A549 (cell line): Measurements from ENCODE around the gene TRAF3IP1. TPM values are rescaled to one million over a fixed set of nuclear protein-coding genes. Genes with fewer than 3 reads are reported as not detected.

Experiments used
- ATAC-seq, 2 experiments: fragments of 200-7000 bp in 1 of 2; fragments of >200 bp in 1 of 2; cut with Nextera tagmentation in 1 of 2; cut with Tn5 transposase in 1 of 2; 3 replicates each; pipeline versions ENCODE4 v1.8.0 to v1.9.1; 2018 to 2020; ENCODE audit warnings: mild to moderate bottlenecking in 1 of 2, moderate library complexity in 1 of 2
- CTCF ChIA-PET: fragments of 300-600 bp; sonication (Branson Sonifier 250); formaldehyde crosslinking; extraction: SDS; loops from one replicate; lab custom pipeline; 2021; ENCODE audit warnings: antibody characterized with exemption, inconsistent platforms; lab: Yijun Ruan, JAX
- POLR2A ChIA-PET: fragments of 350-600 bp; formaldehyde crosslinking; extraction: SDS; loops from one replicate; lab custom pipeline; 2021; ENCODE audit warnings: antibody characterized with exemption, inconsistent platforms; lab: Yijun Ruan, JAX
- DNase-seq, 2 experiments: peaks; one replicate each; pipeline versions ENCODE4 v3.0.0 to v3.0.0-alpha.2; 2011 to 2016; ENCODE audit warnings: low read depth in 1 of 2, low spot score in 1 of 2
- FAIRE-seq: peaks from 2 replicates; lab custom pipeline; 2011; peaks lifted over from hg19 to GRCh38; lab: Jason Lieb, UNC
- H3K27ac ChIP-seq, 2 experiments: fragments of >200 bp; sonication (Bioruptor Twin); formaldehyde crosslinking; 3 replicates each; pipeline ENCODE4 v1.5.1; 2016 to 2017
- H3K4me1 ChIP-seq: fragments of >200 bp; sonication (Bioruptor Twin); formaldehyde crosslinking; 3 replicates; pipeline ENCODE4 v1.6.1; 2016
- H3K4me2 ChIP-seq: fragments of >200 bp; sonication (Bioruptor Twin); formaldehyde crosslinking; 3 replicates; pipeline ENCODE4 v1.6.1; 2016
- H3K4me3 ChIP-seq: fragments of >200 bp; sonication (Bioruptor Twin); formaldehyde crosslinking; 3 replicates; pipeline ENCODE4 v1.5.1; 2016
- H3K9me3 ChIP-seq: fragments of >200 bp; sonication (Bioruptor Twin); formaldehyde crosslinking; 3 replicates; pipeline ENCODE4 v1.6.1; 2016
- CTCF ChIP-seq: fragments of >200 bp; sonication (Bioruptor Twin); formaldehyde crosslinking; IDR thresholded peaks from 3 replicates; pipeline ENCODE4 v1.5.1; 2016
- EHF ChIP-seq: fragments of 250-450 bp; sonication (Bioruptor Pico); IDR thresholded peaks from 2 replicates; pipeline ENCODE4 v1.5.0; 2020; ENCODE audit warnings: mild to moderate bottlenecking
- FOSL2 ChIP-seq, 2 experiments: fragments of 450-650 bp in 1 of 2; fragments of >200 bp in 1 of 2; sonication (Bioruptor Twin) in 1 of 2; formaldehyde crosslinking; IDR thresholded peaks; 2 replicates each; pipeline versions ENCODE4 v1.5.0 to v1.6.1; 2016 to 2020; ENCODE audit warnings: mild to moderate bottlenecking in 1 of 2, moderate library complexity in 1 of 2
- FOXS1 ChIP-seq: fragments of 250-450 bp; sonication (Bioruptor Pico); IDR thresholded peaks from 2 replicates; pipeline ENCODE4 v1.5.0; 2020; ENCODE audit warnings: mild to moderate bottlenecking, moderate library complexity
- HES2 ChIP-seq: fragments of >200 bp; sonication (Bioruptor Twin); formaldehyde crosslinking; IDR thresholded peaks from 2 replicates; pipeline ENCODE4 v1.6.1; 2016
- HOXA7 ChIP-seq: fragments of 250-450 bp; sonication (Bioruptor Pico); IDR thresholded peaks from 2 replicates; pipeline ENCODE4 v1.5.0; 2020; ENCODE audit warnings: mild to moderate bottlenecking, moderate library complexity
- JUN ChIP-seq, 2 experiments: fragments of >200 bp; sonication (Bioruptor Twin); formaldehyde crosslinking; IDR thresholded peaks; 2 replicates in 1 of 2; 3 replicates in 1 of 2; pipeline ENCODE4 v1.6.1; 2016 to 2017
- KDM5A ChIP-seq: fragments of 200-600 bp; sonication (generic); IDR thresholded peaks from 2 replicates; pipeline ENCODE4 v1.6.1; 2016; ENCODE audit warnings: antibody characterized with exemption, mild to moderate bottlenecking
- MYC ChIP-seq: IDR thresholded peaks from 2 replicates; pipeline ENCODE4 v1.6.1; 2012; ENCODE audit warnings: mild to moderate bottlenecking, inconsistent platforms, low read length, improper control_type of control experiment, borderline replicate concordance
- PHF8 ChIP-seq: fragments of 200-600 bp; sonication (generic); IDR thresholded peaks from 2 replicates; pipeline ENCODE4 v1.6.1; 2016; ENCODE audit warnings: low read depth, mild to moderate bottlenecking, antibody characterized with exemption, moderate library complexity, borderline replicate concordance
- RARB ChIP-seq: fragments of 250-450 bp; sonication (Bioruptor Pico); IDR thresholded peaks from 2 replicates; pipeline ENCODE4 v1.8.0; 2021; ENCODE audit warnings: mild to moderate bottlenecking, moderate library complexity
- RCOR1 ChIP-seq: fragments of 150-350 bp; IDR thresholded peaks from 2 replicates; pipeline ENCODE4 v1.6.1; 2014; ENCODE audit warnings: antibody characterized with exemption, low read length, low read depth
- RNF2 ChIP-seq: fragments of 200-600 bp; sonication (generic); IDR thresholded peaks from 2 replicates; pipeline ENCODE4 v1.6.1; 2016; ENCODE audit warnings: low read depth, mild to moderate bottlenecking, antibody characterized with exemption, moderate library complexity, borderline replicate concordance
- SMC3 ChIP-seq: fragments of >200 bp; sonication (Bioruptor Twin); formaldehyde crosslinking; IDR thresholded peaks from 3 replicates; pipeline ENCODE4 v1.6.1; 2018; ENCODE audit warnings: inconsistent platforms
- SREBF2 ChIP-seq: fragments of 450-650 bp; IDR thresholded peaks from 2 replicates; pipeline ENCODE4 v1.6.1; 2014; ENCODE audit warnings: mild to moderate bottlenecking, moderate library complexity
- ZC3H11A ChIP-seq: fragments of 450-650 bp; IDR thresholded peaks from 2 replicates; pipeline ENCODE4 v1.6.1; 2014; ENCODE audit warnings: antibody characterized with exemption, mild to moderate bottlenecking
- ZSCAN20 ChIP-seq: fragments of 250-450 bp; sonication (Bioruptor Pico); IDR thresholded peaks from 2 replicates; pipeline ENCODE4 v1.8.0; 2022; ENCODE audit warnings: mild to moderate bottlenecking, moderate library complexity
- WGBS: methylation state at CpG from one replicate; pipeline ENCODE4 v1.1.6; 2017; ENCODE audit errors: missing lambda C conversion rate; 5-methylcytosine and 5-hydroxymethylcytosine counted together
- polyA plus RNA-seq, 4 experiments: library from polyadenylated mRNA; depleted of rRNA in 3 of 4; stranded (reverse); fragments of >200 nt; fragmentation: RNase III in 1 of 4; extraction: RNeasy Plus Mini Kit Qiagen cat#74134 plus additional on column Dnase treatment in 1 of 4; gene quantifications; 2 replicates in 3 of 4; 3 replicates in 1 of 4; pipeline ENCODE4 v1.2.3, GENCODE V29; 2011 to 2017
- TF ChIP-seq, protein P1 (sequence below): fragments of 450-650 bp; IDR thresholded peaks from 2 replicates; pipeline ENCODE4 v1.6.1; 2014; ENCODE audit warnings: antibody characterized with exemption
- TF ChIP-seq, protein P2 (sequence below): IDR thresholded peaks from 2 replicates; pipeline ENCODE4 v1.6.1; 2012; ENCODE audit warnings: low read depth, borderline replicate concordance
- TF ChIP-seq, protein P3 (sequence below): IDR thresholded peaks from 2 replicates; pipeline ENCODE4 v1.6.1; 2012
- TF ChIP-seq, protein P4 (sequence below): fragments of 250-450 bp; sonication (Bioruptor Pico); IDR thresholded peaks from 2 replicates; pipeline ENCODE4 v1.5.0; 2021; ENCODE audit warnings: mild to moderate bottlenecking, moderate library complexity, borderline replicate concordance

TRAF3IP1 gene
- polyA plus RNA-seq, 2 of the 4 experiments (the other 2 are of a cell fraction), result 10.6 to 19.2 TPM

GRCh38 chr2:238369591-238370040, 49.3 kb downstream of the TRAF3IP1 start:
- no peak for ATAC-seq
- FAIRE-seq, result no peak
- Histone ChIP-seq H3K27ac (peak overlapping the region in 1 of 2 experiments; percentile 27; a peak in 1 of 6 replicates), H3K4me1 (peaks cover 5% of the 10 kb centered on the region; the same call in 1 of the 3 replicates), H3K4me2 (no peak overlapping the region), H3K4me3 (no peak overlapping the region), H3K9me3 (no peaks in the 10 kb centered on the region)
- no peak for TF ChIP-seq CTCF
- TF ChIP-seq, protein P1, sequence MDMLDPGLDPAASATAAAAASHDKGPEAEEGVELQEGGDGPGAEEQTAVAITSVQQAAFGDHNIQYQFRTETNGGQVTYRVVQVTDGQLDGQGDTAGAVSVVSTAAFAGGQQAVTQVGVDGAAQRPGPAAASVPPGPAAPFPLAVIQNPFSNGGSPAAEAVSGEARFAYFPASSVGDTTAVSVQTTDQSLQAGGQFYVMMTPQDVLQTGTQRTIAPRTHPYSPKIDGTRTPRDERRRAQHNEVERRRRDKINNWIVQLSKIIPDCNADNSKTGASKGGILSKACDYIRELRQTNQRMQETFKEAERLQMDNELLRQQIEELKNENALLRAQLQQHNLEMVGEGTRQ, result no peak
- TF ChIP-seq SMC3, result no peak
- TF ChIP-seq PHF8, result no peak
- no peak for TF ChIP-seq FOXS1 (CRISPR knock-in tag)
- no peak for TF ChIP-seq ZSCAN20 (CRISPR knock-in tag)
- no peak for TF ChIP-seq RCOR1
- no peak for TF ChIP-seq ZC3H11A
- no peak for TF ChIP-seq SREBF2
- ChIA-PET POLR2A (no interaction called here), CTCF (interaction anchor here (0.7 to 6.3 kb wide), 10 partner anchors 12 to 737 kb away, joined by 3 to 79 read pairs (median 5); no protein-coding TSS in a partner anchor)
- 88% methylated on average over 10 of the region's 10 CpGs for WGBS
- no peak for DNase-seq

DNA sequence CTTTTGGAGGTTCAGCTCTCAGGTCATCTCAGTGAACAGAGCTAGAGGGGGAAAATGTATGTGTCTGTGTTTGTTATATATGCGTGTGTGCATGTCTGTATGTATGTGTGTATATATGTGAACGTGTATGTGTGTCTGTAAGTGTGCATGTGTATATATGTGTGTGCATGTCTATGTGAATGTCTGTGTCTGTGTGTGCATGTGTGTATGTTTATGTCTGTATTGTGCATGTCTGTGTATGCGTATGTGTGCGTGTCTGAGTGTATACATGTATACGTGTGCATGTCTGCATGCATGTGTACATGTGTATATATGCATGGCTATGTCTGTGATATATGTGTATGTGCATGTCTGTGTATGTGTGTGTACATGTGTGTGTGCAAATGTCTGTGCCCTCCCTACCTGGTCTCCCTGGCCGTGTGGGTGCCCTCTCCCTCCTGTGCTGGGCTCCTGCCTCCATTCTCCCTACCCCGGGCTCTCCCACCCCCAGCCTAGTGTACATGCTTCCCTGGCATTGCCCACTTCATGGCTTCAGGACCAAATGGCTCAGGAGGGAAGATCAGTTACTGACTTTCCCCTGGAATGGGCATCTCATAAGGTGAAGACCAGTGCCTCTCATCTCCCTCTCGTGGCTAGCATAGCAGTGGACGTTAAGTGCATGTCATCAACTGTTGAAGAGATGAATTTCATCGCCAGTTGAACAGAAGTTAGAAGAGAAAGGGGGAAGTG, 49.9 kb downstream of the TRAF3IP1 start:
- 87% methylated on average over 10 of the region's 10 CpGs for WGBS
- no peak overlapping the region for H3K4me2 ChIP-seq
- POLR2A ChIA-PET, result no interaction called here
- DNase-seq, result no peak
- H3K9me3 ChIP-seq, result no peaks in the 10 kb centered on the region
- peaks cover 5% of the 10 kb centered on the region; the same call in 1 of the 3 replicates for H3K4me1 ChIP-seq
- no peak for FAIRE-seq
- ATAC-seq, result peak; percentile 39 to 58; a peak in 3 of 6 replicates
- CTCF ChIA-PET, result interaction anchor here (0.6 to 6.3 kb wide), 30 partner anchors 9 to 1779 kb away, joined by 3 to 79 read pairs (median 3); no protein-coding TSS in a partner anchor
- peak overlapping the region; percentile 36 to 46; a peak in 2 of 6 replicates for H3K27ac ChIP-seq
- TF ChIP-seq HES2, result no peak
- TF ChIP-seq, protein P2, sequence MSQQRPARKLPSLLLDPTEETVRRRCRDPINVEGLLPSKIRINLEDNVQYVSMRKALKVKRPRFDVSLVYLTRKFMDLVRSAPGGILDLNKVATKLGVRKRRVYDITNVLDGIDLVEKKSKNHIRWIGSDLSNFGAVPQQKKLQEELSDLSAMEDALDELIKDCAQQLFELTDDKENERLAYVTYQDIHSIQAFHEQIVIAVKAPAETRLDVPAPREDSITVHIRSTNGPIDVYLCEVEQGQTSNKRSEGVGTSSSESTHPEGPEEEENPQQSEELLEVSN, result no peak
- TF ChIP-seq SMC3, result no peak
- TF ChIP-seq KDM5A, result no peak
- no peak for TF ChIP-seq SREBF2
- TF ChIP-seq, protein P3, sequence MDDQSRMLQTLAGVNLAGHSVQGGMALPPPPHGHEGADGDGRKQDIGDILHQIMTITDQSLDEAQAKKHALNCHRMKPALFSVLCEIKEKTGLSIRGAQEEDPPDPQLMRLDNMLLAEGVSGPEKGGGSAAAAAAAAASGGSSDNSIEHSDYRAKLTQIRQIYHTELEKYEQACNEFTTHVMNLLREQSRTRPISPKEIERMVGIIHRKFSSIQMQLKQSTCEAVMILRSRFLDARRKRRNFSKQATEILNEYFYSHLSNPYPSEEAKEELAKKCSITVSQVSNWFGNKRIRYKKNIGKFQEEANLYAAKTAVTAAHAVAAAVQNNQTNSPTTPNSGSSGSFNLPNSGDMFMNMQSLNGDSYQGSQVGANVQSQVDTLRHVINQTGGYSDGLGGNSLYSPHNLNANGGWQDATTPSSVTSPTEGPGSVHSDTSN, result no peak
- TF ChIP-seq, protein P4, sequence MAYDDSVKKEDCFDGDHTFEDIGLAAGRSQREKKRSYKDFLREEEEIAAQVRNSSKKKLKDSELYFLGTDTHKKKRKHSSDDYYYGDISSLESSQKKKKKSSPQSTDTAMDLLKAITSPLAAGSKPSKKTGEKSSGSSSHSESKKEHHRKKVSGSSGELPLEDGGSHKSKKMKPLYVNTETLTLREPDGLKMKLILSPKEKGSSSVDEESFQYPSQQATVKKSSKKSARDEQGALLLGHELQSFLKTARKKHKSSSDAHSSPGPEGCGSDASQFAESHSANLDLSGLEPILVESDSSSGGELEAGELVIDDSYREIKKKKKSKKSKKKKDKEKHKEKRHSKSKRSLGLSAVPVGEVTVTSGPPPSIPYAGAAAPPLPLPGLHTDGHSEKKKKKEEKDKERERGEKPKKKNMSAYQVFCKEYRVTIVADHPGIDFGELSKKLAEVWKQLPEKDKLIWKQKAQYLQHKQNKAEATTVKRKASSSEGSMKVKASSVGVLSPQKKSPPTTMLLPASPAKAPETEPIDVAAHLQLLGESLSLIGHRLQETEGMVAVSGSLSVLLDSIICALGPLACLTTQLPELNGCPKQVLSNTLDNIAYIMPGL, result no peak
- TF ChIP-seq PHF8, result no peak
- TF ChIP-seq RARB (CRISPR knock-in tag), result no peak
- no peak for TF ChIP-seq FOSL2 (IDR thresholded peaks at IDR 0.05)
- no peak for TF ChIP-seq FOSL2 (CRISPR knock-in tag; IDR thresholded peaks at IDR 0.05)
- no peak for TF ChIP-seq HOXA7 (CRISPR knock-in tag)
- TF ChIP-seq JUN (IDR thresholded peaks at IDR 0.05), result no peak
- TF ChIP-seq RNF2, result no peak
- no peak for TF ChIP-seq MYC
- TF ChIP-seq EHF (CRISPR knock-in tag), result no peak
- TF ChIP-seq CTCF, result no peak
- no peak overlapping the region for H3K4me3 ChIP-seq
